A375 (cell line): Measurements from ENCODE around the gene CD68. TPM values are rescaled to one million over a fixed set of nuclear protein-coding genes. Genes with fewer than 3 reads are reported as not detected.

ENCODE experiments used
- small RNA-seq: library from RNA; depleted of rRNA; stranded (forward); fragments of <200 nt; gene quantifications from one replicate; pipeline ENCODE3, GENCODE V24; 2014
- total RNA-seq: library from RNA; depleted of rRNA; stranded (reverse); fragments of >200 nt; shearing (Covaris generic); gene quantifications from 2 replicates; pipeline ENCODE4 v1.2.3, GENCODE V29; 2014; rRNA removed

The CD68 gene, protein sequence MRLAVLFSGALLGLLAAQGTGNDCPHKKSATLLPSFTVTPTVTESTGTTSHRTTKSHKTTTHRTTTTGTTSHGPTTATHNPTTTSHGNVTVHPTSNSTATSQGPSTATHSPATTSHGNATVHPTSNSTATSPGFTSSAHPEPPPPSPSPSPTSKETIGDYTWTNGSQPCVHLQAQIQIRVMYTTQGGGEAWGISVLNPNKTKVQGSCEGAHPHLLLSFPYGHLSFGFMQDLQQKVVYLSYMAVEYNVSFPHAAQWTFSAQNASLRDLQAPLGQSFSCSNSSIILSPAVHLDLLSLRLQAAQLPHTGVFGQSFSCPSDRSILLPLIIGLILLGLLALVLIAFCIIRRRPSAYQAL
- total RNA-seq: 29.1 and 38.4 TPM in 2 replicates

DNA sequence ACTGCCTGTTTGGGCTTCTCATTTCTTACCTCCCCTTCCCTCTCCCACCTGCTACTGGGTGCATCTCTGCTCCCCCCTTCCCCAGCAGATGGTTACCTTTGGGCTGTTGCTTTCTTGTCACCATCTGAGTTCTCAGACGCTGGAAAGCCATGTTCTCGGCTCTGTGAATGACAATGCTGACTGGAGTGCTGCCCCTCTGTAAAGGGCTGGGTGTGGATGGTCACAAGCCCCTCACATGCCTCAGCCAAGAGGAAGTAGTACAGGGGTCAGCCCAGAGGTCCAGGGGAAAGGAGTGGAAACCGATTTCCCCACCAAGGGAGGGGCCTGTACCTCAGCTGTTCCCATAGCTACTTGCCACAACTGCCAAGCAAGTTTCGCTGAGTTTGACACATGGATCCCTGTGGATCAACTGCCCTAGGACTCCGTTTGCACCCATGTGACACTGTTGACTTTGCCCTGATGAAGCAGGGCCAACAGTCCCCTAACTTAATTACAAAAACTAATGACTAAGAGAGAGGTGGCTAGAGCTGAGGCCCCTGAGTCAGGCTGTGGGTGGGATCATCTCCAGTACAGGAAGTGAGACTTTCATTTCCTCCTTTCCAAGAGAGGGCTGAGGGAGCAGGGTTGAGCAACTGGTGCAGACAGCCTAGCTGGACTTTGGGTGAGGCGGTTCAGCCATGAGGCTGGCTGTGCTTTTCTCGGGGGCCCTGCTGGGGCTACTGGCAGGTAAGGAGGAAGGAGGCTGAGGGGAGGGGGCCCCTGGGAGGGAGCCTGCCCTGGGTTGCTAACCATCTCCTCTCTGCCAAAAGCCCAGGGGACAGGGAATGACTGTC, at the start of gene CD68:
TSS of gene CD68 (plus strand) at position 638 of the 833 bp plus-strand sequence. CDS start at position 678, 40 bp downstream.

DNA sequence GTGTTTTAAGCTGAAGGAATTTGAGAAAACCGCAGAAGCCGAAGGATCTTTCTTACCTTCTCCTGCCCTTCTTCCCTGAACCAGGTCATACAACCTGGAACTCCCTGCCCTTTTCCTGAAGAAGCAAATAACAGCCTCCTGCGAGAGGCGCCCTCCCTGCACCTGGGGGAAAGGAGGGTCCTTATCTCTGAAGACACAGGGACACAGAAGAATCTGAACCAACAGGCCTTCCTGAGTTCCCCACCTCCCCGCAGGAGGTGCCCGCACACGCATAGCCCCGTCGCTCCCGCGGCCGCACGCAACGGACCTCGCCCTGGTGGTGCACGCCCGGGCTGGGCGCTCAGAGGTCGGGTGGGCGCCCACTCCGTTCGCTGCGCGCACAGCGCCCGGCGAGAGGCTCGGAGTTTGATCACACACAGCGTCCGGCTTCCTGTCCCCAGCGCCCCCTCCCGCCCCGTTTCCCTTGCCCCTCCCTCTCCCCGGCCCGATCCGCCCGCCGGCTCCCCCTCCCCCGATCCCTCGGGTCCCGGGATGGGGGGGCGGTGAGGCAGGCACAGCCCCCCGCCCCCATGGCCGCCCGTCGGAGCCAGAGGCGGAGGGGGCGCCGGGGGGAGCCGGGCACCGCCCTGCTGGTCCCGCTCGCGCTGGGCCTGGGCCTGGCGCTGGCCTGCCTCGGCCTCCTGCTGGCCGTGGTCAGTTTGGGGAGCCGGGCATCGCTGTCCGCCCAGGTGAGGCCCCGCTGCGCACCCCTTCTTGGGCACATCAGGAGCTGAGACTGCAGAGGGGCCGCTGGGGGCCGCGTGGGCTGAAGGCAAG, 30.6 kb upstream of the CD68 start, which contains the start of gene TNFSF12:
TSS of gene TNFSF12 (plus strand) at position 474 of the 816 bp plus-strand sequence. CDS start at position 570, 96 bp downstream.

GRCh38 chr17:7558544-7559319, 20.7 kb upstream of the CD68 start, which contains the start of gene TNFSF13:
TSS of gene TNFSF13 (plus strand) at chr17:7558750. CDS start at chr17:7559040, 290 bp downstream.

DNA sequence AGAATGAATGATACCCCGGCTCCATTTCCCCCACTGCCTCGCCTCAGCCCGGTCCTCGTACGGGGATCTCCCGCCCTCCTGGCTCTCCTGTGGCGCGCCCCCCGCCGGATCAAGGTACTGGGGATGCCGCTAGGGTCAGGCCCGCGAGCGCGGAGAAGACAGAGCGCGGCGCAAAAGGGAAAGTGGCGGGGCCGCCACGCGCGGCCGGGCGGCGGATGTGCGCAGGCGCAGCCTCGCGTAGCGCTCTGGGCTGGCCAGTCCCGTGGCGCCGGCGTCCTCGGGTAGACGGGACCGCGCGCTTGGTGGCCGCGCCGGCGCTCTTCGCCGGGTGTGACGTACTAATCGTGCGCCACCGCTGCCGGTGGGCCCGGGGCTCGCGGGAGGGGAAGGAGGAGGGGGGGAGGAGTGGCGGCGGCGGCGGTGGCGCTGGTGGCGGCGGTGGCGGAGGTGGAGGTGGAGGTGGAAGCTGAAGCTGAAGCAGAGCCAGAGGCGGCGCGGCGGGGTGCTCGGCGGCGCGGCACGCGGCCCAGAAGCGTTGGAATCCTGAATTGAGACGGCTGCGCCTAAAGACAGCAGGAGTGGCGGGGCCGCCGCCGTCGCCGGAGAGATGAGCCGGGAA, 17.7 kb upstream of the CD68 start, which contains the start of gene SENP3:
TSS of gene SENP3 (plus strand) at position 331 of the 619 bp plus-strand sequence. CDS start 1,158 bp downstream, outside the sequence.

DNA sequence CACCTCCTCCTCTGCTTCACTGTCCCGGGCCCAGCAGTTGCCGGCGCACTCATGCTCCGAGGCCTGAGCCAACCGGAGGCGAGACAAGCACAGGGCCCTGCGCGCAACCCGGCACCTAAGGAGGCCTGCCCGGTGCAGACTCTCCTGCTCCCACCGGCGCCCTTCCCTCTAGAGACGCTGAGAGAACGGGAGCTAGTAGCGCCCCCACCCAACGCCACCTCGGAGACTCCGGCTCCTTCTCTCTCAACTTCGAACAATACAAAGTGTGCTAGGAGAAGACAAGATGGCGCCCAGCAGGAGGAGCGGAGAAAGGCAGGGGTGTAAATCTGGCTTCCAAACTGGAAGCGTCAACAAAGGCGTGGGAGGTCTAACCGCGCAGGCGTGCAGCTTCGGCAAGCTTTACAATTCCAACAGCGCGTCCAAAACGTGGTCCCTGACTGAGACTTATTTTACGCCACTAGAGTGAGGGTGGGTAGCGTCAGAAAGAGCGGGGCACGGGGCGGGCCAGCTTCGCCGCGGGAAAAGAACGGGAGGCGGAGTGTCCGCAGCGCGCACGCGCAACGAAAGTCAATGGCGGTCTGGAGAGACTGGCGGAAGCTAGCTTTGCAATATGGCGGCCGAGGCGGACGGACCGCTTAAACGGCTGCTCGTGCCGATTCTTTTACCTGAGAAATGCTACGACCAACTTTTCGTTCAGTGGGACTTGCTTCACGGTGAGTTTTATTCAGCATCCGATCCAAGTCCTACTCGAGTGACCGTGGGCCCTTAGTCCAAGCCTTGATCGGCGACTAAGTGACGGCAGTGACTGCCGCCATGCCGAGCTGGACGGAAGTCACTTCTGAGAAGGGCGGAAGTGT, 4.0 kb downstream of the CD68 start, which contains the start of gene MPDU1:
TSS of gene MPDU1 (plus strand) at position 600 of the 857 bp plus-strand sequence. CDS start at position 611, 11 bp downstream.

GRCh38 chr17:7589891-7590691, 10.7 kb downstream of the CD68 start, which contains the start of gene SOX15:
TSS of gene SOX15 (minus strand) at chr17:7590094. CDS start at chr17:7589676, 418 bp downstream.

GRCh38 chr17:7614425-7615264, 35.2 kb downstream of the CD68 start, which contains the start of gene FXR2:
TSS of gene FXR2 (minus strand) at chr17:7614897. CDS start at chr17:7614532, 365 bp downstream.

GRCh38 chr17:7627250-7628121, 48.0 kb downstream of the CD68 start, which contains the start of gene SAT2:
TSS of gene SAT2 (minus strand) at chr17:7627821. CDS start at chr17:7627635, 186 bp downstream.

GRCh38 chr17:7629939-7630571, 50.6 kb downstream of the CD68 start, which contains the start of gene SHBG:
TSS of gene SHBG (plus strand) at chr17:7630135. CDS start at chr17:7630173, 38 bp downstream.

Small RNAs within 50 kb of the gene (small RNA-seq; reads per million reads assigned to genes)
- gene CD68 (not detected), gene RF00019 (not detected), gene SNORA48 (not detected), gene SNORD10 (not detected)

Other genes starting within 250 kb of the CD68 start
- gene ACAP1, start 243.1 kb upstream of the CD68 start, total RNA-seq: 2.5 and 5.1 TPM in 2 replicates
- gene KCTD11, start 227.5 kb upstream of the CD68 start, total RNA-seq: 5.3 and 7.2 TPM in 2 replicates
- not detected in 2 replicates for gene TMEM95, start 224.5 kb upstream of the CD68 start, total RNA-seq
- gene TNK1, start 198.5 kb upstream of the CD68 start, total RNA-seq: 1.0 and 2.4 TPM in 2 replicates
- 32.1 and 34.0 TPM in 2 replicates for gene PLSCR3, start 185.1 kb upstream of the CD68 start, total RNA-seq
- 111 and 127 TPM in 2 replicates for gene TMEM256, start 175.5 kb upstream of the CD68 start, total RNA-seq
- 9.7 and 10.0 TPM in 2 replicates for gene NLGN2, start 171.8 kb upstream of the CD68 start, total RNA-seq
- gene SPEM1, start 159.3 kb upstream of the CD68 start, total RNA-seq: not detected in 2 replicates
- gene SPEM2, start 154.0 kb upstream of the CD68 start, total RNA-seq: not detected in 2 replicates
- not detected in 2 replicates for gene SPEM3, start 150.8 kb upstream of the CD68 start, total RNA-seq
- 4.0 and 7.8 TPM in 2 replicates for gene TMEM102, start 144.2 kb upstream of the CD68 start, total RNA-seq
- 0.38 and 0.98 TPM in 2 replicates for gene FGF11, start 140.1 kb upstream of the CD68 start, total RNA-seq
- 6.1 and 6.9 TPM in 2 replicates for gene CHRNB1, start 134.6 kb upstream of the CD68 start, total RNA-seq
- gene ZBTB4, start 100.0 kb upstream of the CD68 start, total RNA-seq: 12.8 and 13.5 TPM in 2 replicates
- not detected in 2 replicates for gene SLC35G6, start 98.2 kb upstream of the CD68 start, total RNA-seq
- gene POLR2A, start 95.3 kb upstream of the CD68 start, total RNA-seq: 53.6 and 115 TPM in 2 replicates
- 0.45 and 0.66 TPM in 2 replicates for gene TNFSF12, start 30.6 kb upstream of the CD68 start, total RNA-seq
- gene TNFSF13, start 20.9 kb upstream of the CD68 start, total RNA-seq: 0.90 and 1.5 TPM in 2 replicates
- gene SENP3, start 17.7 kb upstream of the CD68 start, total RNA-seq: 96.6 and 98.8 TPM in 2 replicates
- 88.3 and 111 TPM in 2 replicates for gene MPDU1, start 4.2 kb downstream of the CD68 start, total RNA-seq
- gene SOX15, start 10.5 kb downstream of the CD68 start, total RNA-seq: 0.60 TPM in 1 of 2 replicates, not detected in the other
- gene FXR2, start 35.3 kb downstream of the CD68 start, total RNA-seq: 78.4 and 79.8 TPM in 2 replicates
- 36.6 and 36.9 TPM in 2 replicates for gene SAT2, start 48.2 kb downstream of the CD68 start, total RNA-seq
- gene SHBG, start 50.5 kb downstream of the CD68 start, total RNA-seq: not detected in 2 replicates
- gene ATP1B2, start 71.3 kb downstream of the CD68 start, total RNA-seq: 0.03 and 0.08 TPM in 2 replicates
- 40.1 and 41.7 TPM in 2 replicates for gene TP53, start 107.9 kb downstream of the CD68 start, total RNA-seq
- 10.4 and 22.0 TPM in 2 replicates for gene WRAP53, start 108.8 kb downstream of the CD68 start, total RNA-seq
- 2.6 and 3.1 TPM in 2 replicates for gene EFNB3, start 125.6 kb downstream of the CD68 start, total RNA-seq
- 4.2 and 8.5 TPM in 2 replicates for gene DNAH2, start 138.1 kb downstream of the CD68 start, total RNA-seq